Medulla oblongata (tissue), 1 donor: Measurements from ENCODE around the gene TSHZ2.
"Not testable (repeated sequence)": the region's sequence is repeated elsewhere in the genome, so short reads cannot be mapped to it uniquely, and the experiment has no call there.

Experiments
- DNase-seq: peaks from one replicate; pipeline ENCODE4 v3.0.0-alpha.2; 2015; ENCODE audit errors: extremely low spot score

TSHZ2 gene

DNA sequence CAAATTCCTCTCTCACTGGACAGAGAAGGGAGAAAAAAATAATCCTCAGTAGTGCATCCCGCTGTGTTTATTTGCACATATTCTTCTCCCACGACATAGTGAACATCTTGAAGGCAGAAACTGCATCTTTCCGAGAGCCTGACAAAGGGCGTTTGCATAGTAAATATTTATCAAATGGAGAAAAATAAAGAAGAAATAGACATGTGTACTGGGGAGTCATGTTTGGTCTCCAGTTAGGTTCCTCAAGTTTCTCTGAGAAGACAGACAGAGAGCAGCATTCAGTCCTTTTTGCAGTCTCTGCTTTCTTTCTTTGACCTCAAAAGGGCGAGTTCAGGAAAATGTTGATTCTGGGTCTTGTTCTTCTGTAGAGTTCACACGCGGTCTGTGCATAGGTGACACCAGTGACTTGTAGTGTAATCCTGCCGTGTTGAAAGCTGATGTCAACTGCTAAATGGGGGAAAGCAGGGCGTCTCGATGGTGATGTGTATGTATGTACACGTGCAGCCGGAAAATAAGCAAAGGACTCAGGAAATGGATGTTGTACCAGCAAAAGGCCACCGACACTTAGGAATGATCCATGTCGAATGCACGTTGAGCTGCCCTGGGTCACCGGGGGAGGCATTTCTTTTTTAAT, 335.9 kb downstream of the TSHZ2 start:
- no peak for DNase-seq

GRCh38 chr20:53309515-53309914, 337.4 kb downstream of the TSHZ2 start:
- no peak for DNase-seq

DNA sequence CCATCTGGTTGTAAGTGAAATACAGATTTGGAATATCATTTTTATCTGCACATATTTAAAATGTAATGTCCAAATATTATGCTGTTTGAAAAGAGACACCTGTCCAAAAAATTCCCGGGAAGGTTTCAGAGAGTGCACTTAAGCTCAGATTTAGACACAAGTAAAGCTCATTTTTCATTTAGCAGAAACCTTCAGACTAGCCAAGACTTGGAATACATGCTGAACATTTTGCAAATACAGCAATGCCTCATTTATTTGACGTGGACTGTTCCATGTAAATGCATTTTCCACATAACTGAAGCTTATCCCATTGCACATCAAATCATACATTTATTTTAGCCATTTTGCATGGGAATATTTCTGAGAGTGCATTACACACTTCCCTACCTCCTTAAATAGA, 340.8 kb downstream of the TSHZ2 start:
- DNase-seq: no peak

DNA sequence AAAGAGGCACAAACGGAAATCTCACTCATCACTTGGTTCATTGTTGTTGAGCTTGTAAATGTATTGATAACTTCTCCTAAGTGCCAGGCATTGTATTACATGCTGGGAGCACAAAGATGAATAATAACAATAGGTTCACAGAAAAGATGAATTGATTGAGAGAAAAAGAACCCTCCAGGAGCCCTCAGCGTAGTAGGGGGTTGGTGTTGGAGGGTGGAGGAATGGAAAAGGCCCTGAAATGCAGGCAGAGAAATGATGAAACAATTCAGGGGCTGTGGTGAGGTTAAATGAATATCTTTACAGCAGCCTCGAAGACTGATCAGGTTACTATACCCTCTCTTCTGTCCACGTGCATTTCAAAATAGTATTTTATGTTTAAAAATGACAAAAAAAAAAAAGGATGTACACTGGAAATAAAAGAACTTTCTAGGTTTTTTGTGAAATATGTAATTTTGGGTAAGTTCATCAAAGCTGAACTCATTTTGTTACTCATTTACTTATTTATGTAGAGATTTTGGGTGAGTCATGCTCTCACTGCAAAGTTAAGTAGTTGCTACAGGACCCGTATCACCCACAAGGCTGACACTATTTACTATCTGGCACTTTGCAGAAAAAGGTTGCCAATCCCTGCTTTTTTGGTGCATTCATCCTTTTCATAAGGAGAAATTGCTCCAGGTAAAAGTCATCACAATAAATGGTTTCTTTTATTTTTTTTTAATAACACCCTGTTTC, 344.2 kb downstream of the TSHZ2 start:
- DNase-seq: no peak

DNA sequence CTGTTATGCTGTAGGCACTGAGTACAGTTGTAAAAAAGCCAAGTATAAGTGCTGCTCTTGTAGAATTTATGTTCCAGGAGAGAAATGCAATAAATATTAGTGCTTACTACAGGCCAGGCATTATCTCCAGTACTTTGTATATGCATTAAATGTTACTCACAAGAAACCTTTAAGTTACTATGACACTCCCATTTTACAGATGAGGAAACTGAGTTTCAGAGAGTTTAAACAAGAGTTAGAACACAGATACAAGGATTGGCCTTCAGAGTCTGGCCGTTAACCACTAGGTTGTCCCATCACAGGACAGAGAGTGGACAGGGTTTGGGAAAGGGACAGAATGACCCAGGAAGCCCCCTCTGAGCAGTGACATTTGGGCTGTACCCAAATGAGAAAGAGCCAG, 347.0 kb downstream of the TSHZ2 start:
- no peak for DNase-seq

GRCh38 chr20:53319716-53320115, 347.6 kb downstream of the TSHZ2 start:
- no peak for DNase-seq

DNA sequence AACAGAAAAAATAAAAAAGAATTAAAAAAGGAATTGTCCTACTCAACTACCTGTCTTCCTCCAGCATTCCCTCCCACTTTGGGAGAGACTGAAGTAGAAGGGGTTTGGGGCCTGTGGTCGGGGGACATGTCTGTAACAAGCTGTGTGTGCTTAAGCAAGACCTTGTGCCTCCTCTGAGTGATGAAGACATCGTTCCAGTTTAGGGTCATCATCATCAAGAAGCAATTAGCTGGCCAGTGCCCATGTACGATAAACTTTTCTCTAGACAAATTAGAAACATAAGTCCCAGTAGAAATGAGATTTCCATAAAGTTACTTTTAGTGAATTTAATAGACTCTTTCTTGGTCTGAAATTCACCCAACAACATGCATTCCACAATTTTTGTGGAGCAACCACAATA, 348.5 kb downstream of the TSHZ2 start:
- DNase-seq: no peak

GRCh38 chr20:53321596-53321995, 349.4 kb downstream of the TSHZ2 start:
- no peak for DNase-seq

DNA sequence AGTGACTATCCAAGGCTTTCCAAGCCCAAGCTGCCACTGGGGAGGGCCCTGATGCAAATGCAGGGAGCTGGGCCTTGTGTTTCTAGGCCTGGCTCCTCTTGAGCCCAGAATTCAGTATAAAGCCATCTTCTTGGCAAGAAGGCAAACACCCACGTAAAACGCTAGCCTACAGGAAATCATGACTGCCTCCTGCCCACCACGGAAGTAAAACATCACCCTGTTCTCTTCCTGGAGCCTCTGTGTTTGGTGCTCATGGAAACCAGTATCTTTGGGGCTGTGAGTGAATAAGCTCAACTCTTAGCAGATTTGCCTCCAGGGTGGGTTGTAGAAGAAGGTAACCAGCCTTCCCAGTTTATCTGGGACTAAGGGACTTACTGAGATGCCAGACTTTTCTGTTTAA, 350.5 kb downstream of the TSHZ2 start:
- no peak for DNase-seq

GRCh38 chr20:53323460-53323859, 351.3 kb downstream of the TSHZ2 start:
- DNase-seq: not testable (repeated sequence)

GRCh38 chr20:53324816-53325215, 352.7 kb downstream of the TSHZ2 start:
- no peak for DNase-seq

DNA sequence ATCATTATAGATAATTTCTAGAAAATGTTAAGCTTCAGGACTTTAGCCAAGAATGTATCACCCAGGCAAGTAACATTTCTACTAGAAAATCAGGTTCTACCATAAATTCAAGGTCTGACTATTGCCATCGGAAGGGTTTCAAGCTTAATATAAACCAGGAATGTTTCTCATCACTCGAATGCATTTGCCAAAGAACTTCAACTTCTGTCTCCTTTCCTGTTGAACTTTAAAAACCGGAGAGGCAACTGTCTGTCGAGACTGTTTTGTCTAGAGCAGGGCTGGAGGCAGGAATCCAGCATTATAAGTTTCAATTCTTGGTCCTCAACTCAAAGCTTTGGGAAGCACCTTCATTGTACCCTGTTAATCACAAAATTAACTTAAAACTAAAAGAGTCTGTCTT, 356.8 kb downstream of the TSHZ2 start:
- no peak for DNase-seq

DNA sequence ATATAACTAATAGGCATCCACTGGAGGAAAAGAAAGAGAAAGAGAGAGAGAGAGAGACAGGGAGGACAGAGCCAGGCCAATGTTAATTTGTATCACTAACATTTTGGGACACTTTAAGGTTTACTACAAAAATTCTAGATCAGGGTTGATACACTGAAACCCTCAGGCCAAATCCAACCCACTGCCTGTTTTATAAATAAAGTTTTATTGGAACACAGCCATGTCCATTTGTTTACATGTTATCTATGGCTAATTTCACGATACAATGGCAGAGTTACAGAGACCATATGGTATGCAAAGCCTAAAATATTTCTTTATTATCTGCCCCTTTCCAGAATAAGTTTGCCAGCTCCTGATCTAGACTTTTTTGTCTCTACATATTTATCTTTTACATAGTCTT, 357.6 kb downstream of the TSHZ2 start:
- DNase-seq: no peak

DNA sequence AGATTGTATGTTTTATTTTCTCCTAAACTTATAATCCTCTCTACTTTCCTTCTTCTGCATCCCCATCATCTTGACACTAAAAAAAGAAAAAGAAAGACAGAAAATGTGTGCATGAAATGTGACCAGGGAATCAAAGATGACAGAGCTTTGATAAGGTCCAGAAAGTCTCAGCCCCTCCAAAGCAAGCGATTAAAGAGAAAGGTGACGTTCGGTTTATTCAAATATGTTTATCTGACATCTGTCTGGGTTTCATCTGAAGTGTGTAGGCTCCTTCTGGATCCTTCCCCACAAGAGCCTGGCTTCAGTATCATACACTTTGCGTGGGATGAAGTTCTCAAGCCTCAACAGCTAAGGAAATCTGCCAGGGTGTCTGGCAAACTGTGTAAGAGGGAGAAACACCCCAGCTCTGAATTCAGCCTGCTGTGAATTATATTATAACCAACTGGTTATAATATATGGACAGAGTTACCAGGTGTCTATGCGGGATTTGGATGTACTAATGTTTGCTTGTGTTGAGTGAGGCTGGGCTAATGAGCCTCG, 358.5 kb downstream of the TSHZ2 start:
- DNase-seq: no peak

DNA sequence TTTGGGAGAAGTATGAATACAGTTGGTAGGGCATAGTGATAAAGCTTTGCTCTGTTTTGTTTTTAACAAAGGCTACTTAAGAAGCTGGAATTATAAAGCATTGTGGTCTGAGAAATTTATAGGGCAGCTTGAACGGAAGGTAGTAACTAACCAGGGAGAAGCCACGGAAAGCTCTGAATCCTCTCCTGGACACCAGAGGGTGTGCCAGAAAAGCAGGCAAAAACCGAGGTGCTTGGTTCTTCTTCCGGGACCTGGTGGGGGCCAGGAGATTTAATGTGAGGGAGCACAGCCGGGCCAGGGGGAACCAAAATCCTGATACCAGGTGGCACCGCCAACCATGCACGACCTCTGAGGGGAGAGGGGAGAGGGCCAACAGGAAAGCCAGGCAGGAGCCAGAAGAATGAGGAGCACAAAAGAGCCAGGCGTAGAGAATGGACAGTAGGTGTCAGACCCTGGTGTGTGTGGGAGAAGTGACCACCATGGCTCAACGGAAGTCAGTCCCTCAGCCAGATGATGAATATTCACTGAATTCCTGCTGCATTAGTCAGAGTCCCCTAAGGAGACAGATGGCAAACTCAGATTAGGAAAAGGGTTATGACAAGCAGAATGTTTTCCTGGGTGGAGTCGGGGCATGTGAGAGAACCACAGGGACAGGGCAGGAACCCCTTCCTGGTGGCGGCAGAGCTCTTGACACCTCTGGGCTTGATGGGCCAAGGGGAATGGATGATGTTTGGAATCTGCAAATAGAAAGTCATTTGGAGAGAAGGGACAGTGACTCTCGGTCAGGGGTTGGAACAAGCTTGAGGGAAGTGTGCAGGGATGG, 359.2 kb downstream of the TSHZ2 start:
- no peak for DNase-seq

GRCh38 chr20:53332022-53332837, 360.1 kb downstream of the TSHZ2 start:
- DNase-seq: peak; percentile 7

DNA sequence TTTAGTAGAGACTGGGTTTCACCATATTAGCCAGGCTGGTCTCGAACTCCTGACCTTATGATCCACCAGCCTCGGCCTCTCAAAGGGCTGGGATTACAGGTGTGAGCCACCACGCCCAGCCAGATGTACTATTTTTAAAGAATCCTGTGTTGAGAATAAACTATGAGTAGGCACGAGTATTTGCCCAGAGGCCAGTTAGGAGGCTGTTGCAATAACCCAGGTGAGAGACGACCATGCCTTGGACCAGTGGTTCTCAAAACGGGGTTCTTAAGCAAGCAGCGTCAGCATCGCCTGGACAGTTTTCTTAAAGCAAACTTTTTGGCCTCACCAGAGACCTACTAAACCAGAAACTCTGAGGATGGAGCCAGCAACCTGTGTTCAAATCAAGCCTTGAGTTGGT, 362.7 kb downstream of the TSHZ2 start:
- DNase-seq: no peak

- DNase-seq: no peak
Observed at GRCh38 chr20:53335555-53335954, 363.4 kb downstream of the TSHZ2 start.

GRCh38 chr20:53336892-53337291, 364.7 kb downstream of the TSHZ2 start:
- DNase-seq: no peak

GRCh38 chr20:53337390-53338101, 365.4 kb downstream of the TSHZ2 start:
- no peak for DNase-seq

GRCh38 chr20:53338716-53339115, 366.6 kb downstream of the TSHZ2 start:
- DNase-seq: no peak
